HG03469 (cell line): ENCODE measurements around the gene DUOXA1.
A peak's percentile ranks its signal among the peaks of the same experiment; 100 is the strongest.

Experiments
- ATAC-seq: cut with Tn5 transposase; IDR thresholded peaks from one replicate; pipeline ENCODE4 v1.9.1; 2021; ENCODE audit warnings: mild to moderate bottlenecking, moderate library complexity, moderate number of reproducible peaks; ENCODE audit not compliant: unreplicated experiment

The DUOXA1 gene

DNA sequence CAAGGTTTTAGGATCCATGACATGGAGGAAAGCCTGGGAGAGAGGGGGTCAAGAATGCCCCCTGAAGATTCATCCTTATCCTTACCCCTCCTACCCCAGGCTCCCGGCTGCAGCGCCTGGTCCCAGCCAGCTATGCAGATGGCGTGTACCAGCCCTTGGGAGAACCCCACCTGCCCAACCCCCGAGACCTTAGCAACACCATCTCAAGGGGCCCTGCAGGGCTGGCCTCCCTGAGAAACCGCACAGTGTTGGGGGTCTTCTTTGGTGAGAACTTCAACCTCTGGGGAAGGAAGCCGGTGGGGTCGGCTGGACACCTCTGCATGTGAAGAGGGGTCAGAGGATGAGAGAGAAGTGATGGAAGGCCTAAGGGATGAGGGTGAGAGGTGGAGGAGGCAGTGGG, 4.4 kb upstream of the DUOXA1 start:
- no peak for ATAC-seq

- ATAC-seq = no peak
Measured at GRCh38 chr15:45133561-45133920, 3.9 kb upstream of the DUOXA1 start.

GRCh38 chr15:45132844-45133560, 3.3 kb upstream of the DUOXA1 start:
- no peak for ATAC-seq

- ATAC-seq = no peak
Measured at GRCh38 chr15:45131510-45131909, 1.8 kb upstream of the DUOXA1 start.

GRCh38 chr15:45130291-45131000, 767 bp upstream of the DUOXA1 start:
- ATAC-seq = no peak

- ATAC-seq = no peak
Measured at GRCh38 chr15:45128971-45129639, 574 bp downstream of the DUOXA1 start.

DNA sequence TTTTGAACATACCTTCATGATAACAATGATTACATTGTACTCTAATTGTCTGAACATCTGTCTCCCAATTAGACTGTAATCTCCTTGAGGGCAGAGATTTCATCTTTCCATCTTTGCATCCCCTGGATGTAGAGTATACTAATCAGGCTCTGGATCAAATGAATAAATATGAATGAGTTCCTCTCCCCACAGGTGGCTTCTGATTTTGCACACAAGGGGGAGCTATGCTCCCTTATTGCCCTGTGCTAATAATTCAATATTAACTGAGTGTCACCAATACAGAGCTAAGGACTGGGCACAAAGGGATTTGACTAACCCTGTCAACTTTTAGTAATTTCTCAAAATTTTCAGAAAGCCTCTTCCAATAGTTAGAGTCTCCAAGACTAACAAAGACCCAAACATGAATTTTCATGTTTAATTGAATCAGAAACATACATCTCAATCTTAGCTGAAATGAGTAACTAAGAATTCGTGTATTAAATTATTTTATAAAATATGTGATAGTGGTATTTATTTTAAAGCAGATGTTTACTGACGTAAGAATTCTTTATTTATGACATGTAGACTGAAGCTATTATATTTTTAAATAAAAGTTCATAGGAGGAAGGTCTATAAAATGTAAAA, 3.0 kb downstream of the DUOXA1 start:
- ATAC-seq = no peak

- ATAC-seq = no peak
Measured at GRCh38 chr15:45123397-45123796, 6.3 kb downstream of the DUOXA1 start.

DNA sequence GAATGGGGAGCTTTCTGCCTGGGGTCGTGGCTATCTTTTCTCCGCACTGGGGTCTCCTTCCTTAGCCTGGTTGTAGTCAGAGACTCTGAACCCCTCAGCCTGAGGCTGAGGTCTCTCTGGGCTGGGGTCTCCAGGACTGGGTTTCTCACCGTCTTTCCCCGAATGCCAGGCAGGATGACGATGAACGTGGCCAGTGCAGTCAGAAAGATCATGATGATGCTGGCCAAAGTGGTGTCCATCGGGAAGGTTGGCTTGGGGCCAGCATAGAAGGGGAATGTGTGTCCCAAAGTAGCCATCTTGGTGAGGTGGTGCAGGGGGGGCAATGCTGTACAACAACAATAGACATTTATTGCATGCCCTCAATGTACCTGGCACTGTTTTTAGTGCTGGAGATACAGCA, 7.0 kb downstream of the DUOXA1 start:
- ATAC-seq = no peak

DNA sequence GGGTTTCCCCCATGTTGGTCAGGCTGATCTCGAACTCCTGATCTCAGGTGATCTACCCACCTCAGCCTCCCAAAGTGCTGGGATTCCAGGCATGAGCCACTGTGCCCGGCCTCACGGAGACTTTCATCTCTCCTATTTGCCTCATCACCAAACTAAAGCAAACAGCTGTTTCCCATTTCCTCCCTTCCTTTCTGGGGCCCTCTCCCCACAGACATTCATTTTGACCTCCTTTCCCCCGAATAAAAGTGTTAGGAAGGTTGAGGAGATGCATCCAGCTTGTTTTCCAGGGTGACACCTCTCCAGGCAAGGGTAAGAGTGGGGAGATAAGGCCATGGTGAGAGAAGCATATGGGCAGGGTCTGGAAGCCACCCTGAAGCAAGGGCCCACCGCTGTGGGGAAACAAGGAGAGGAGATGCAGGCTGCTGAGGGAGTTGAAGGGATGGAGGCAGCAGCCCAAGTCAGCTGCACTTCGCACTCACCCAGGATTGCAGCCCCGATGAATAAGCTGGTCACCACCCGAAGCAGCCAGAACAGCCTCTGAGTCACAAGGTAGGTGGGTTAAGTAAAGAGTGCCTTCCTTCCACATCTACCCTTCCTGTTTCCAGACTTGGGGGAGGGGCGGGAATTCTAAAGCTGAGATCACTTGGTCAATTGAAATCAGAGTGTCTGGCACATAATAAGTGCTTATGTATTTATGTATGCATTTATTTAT, 7.8 kb downstream of the DUOXA1 start:
- no peak for ATAC-seq

DNA sequence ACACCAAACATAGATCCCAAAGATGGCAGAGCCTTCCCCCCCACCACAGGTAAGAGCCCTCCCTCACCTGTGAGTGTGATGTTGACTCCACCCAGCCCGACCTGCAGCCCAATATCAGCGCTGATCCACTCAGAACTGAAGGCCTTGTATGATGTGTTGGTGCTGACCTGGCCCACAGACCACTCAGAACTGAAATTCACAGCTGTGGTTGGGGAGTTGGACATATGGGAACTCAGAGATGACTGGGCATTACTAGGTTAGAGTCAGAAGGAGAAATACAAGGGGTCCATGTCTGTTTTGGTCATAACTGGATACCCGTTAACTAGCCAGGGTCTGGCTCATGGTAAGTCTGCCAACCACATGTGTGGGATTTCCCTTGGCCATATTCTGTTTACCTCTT, 8.7 kb downstream of the DUOXA1 start:
- ATAC-seq = no peak

DNA sequence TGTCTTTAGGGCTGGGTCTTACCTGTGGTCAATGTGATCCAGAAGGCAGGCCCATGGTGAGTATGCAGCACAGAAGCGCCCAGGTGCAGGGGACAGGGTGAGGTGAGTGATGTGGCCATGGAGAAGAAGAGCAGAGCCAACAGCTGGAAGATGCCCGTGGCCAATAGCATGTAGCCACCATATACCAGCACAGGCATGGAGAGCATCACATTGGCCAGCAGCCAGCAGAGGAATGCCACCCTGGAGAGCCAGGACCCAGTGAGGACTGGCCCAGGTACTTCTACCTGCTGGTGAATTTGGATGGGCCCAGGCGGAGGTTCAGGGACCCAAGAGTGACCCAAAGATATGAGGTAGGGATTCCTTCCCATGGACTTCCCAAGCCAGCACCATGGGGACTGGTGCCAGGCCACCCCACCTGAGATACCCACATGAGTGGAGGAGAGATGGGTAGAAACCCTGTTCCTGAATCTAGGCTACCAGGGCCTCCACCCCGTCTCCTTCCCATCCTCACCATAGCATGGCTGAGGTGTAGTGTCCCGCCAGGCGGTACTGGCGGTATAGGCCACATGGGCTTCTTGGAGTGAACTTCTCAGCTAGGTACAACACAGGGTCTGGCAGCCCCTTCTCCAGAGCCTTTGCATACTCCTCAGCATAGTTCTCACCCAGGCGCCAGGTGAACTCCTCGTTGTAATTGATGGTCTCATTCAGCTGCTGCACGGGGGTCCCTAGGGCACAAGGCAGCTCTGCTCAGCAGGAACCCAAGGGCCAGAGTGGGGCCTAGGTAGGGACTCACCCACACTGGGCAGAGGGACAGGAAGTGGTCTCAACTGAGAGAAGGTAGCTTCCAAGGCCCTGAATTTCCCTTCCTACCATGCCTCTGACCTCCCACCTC, 9.4 kb downstream of the DUOXA1 start:
- ATAC-seq = no peak

- ATAC-seq = no peak
Measured at GRCh38 chr15:45118996-45119395, 10.7 kb downstream of the DUOXA1 start.

GRCh38 chr15:45118131-45118588, 11.5 kb downstream of the DUOXA1 start:
- peak; percentile 93 for ATAC-seq

- ATAC-seq = no peak
Measured at GRCh38 chr15:45117308-45118130, 12.2 kb downstream of the DUOXA1 start.

GRCh38 chr15:45116482-45117307, 13.0 kb downstream of the DUOXA1 start:
- no peak for ATAC-seq

DNA sequence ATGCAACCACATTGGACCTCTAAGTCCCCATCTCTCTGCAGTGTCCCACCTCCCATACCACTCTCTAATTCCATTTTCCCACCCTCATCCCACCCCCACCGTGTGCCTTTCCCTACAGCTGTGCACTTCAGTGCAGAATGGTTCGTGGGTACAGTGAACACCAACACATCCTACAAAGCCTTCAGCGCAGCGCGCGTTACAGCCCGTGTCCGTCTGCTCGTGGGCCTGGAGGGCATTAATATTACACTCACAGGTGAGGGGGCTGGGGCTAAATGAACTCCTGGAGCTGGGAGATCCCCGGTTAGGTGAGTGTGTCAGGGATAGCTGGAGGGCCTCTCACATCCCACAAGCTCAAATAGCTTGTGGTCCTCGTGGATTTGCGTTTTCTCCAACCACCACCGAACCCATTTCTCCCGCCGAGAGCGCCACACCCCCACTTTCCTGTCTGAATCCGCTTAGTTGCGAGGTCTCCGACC, 13.6 kb downstream of the DUOXA1 start:
- no peak for ATAC-seq

GRCh38 chr15:45115312-45115820, 14.3 kb downstream of the DUOXA1 start:
- no peak for ATAC-seq
